ENCODE data around the gene SMIM41.
A peak's percentile ranks its signal among the peaks of the same experiment; 100 is the strongest.

SMIM41 gene

GRCh38 chr12:52050116-52050757 lies 29.3 kb upstream of the SMIM41 start:
- DNase-seq (ENCODE audit: low spot score) = peak; percentile 91
- H3K4me3 ChIP-seq = peak overlapping the region; percentile 79
- peak overlapping the region; percentile 94 to 99 for H3K27ac ChIP-seq
- no peak for TF ChIP-seq CTCF (IDR thresholded peaks at IDR 0.05)

- peak within 1 kb of the TSS; percentile 94 to 99 for H3K27ac ChIP-seq
- TF ChIP-seq CTCF (IDR thresholded peaks at IDR 0.05) = no peak
- H3K4me3 ChIP-seq = peak within 1 kb of the TSS; percentile 79
- DNase-seq (ENCODE audit: low spot score) = peak; percentile 99
These were observed 28.6 kb upstream of the SMIM41 start, which contains the start of gene NR4A1 for GRCh38 chr12:52050758-52051541. TSS of gene NR4A1 (plus strand) at chr12:52051442. CDS start at chr12:52054329, 2,887 bp downstream.

GRCh38 chr12:52052468-52053186 lies 26.9 kb upstream of the SMIM41 start:
- peak; percentile 79 for DNase-seq (ENCODE audit: low spot score)
- H3K27ac ChIP-seq = peak overlapping the region; percentile 94 to 99
- no peak for TF ChIP-seq CTCF (IDR thresholded peaks at IDR 0.05)
- H3K4me3 ChIP-seq = peak overlapping the region; percentile 79

- DNase-seq (ENCODE audit: low spot score) = peak; percentile 87
- Histone ChIP-seq H3K4me3 (peak overlapping the region; percentile 79), H3K27ac (peak overlapping the region; percentile 94 to 99)
- no peak for TF ChIP-seq CTCF (IDR thresholded peaks at IDR 0.05)
These were observed 25.8 kb upstream of the SMIM41 start for GRCh38 chr12:52053536-52054209.

- Histone ChIP-seq H3K4me3 (peak overlapping the region; percentile 79), H3K27ac (peak overlapping the region; percentile 94 to 99)
- DNase-seq (ENCODE audit: low spot score) = peak; percentile 85
- no peak for TF ChIP-seq CTCF (IDR thresholded peaks at IDR 0.05)
These were observed 25.2 kb upstream of the SMIM41 start for GRCh38 chr12:52054231-52054832.

Measured in coronary artery (tissue), 2 donors.